IMR-90 (cell line): ENCODE measurements around the gene BLOC1S4. TPM values are rescaled to one million over a fixed set of nuclear protein-coding genes. Genes with fewer than 3 reads are reported as not detected.

ENCODE experiments used
- ATAC-seq: fragments of 200-7000 bp; cut with Tn5 transposase; 2 replicates; pipeline ENCODE4 v1.9.1; 2020; ENCODE audit warnings: low read depth, mild to moderate bottlenecking, moderate library complexity
- BruUV-seq: library from RNA; stranded (reverse); fragments of 400-500 nt; replicated peaks from 2 replicates; lab custom pipeline; 2021; lab: Mats Ljungman, UMichigan
- CTCF ChIA-PET: fragments of 300-600 bp; formaldehyde crosslinking; extraction: SDS; loops from one replicate; lab custom pipeline; 2021; ENCODE audit warnings: antibody characterized with exemption; lab: Yijun Ruan, JAX
- POLR2A ChIA-PET: fragments of 300-600 bp; sonication (Branson Sonifier 250); formaldehyde crosslinking; loops from one replicate; lab custom pipeline; 2022; ENCODE audit warnings: antibody characterized with exemption; ENCODE audit not compliant: unreplicated experiment; lab: Charles Lee
- DNase-seq: peaks from one replicate; pipeline ENCODE4 v3.0.0; 2013
- H2AFZ ChIP-seq: replicated peaks from 2 replicates; pipeline ENCODE3; 2013; ENCODE audit warnings: low read length, mild to moderate bottlenecking; ENCODE audit not compliant: poor library complexity
- H2AK5ac ChIP-seq: 2 replicates; pipeline ENCODE4 v1.6.1; 2013; ENCODE audit warnings: low read depth, low read length, inconsistent platforms
- H2AK9ac ChIP-seq: replicated peaks from 2 replicates; pipeline ENCODE3; 2013; ENCODE audit warnings: mild to moderate bottlenecking, low read depth, low read length, moderate library complexity; ENCODE audit not compliant: poor library complexity
- H2BK120ac ChIP-seq: 2 replicates; pipeline ENCODE4 v1.6.1; 2013; ENCODE audit warnings: low read depth, low read length, inconsistent platforms
- H2BK15ac ChIP-seq: 3 replicates; pipeline ENCODE4 v1.6.1; 2013; ENCODE audit warnings: low read depth, low read length, inconsistent platforms
- H2BK20ac ChIP-seq: 2 replicates; pipeline ENCODE4 v1.6.1; 2013; ENCODE audit warnings: low read depth, mild to moderate bottlenecking, inconsistent platforms, low read length, moderate library complexity
- H2BK5ac ChIP-seq: 2 replicates; pipeline ENCODE4 v1.6.1; 2013; ENCODE audit warnings: mild to moderate bottlenecking, low read depth, low read length, inconsistent platforms; ENCODE audit not compliant: poor library complexity, severe bottlenecking
- H3K14ac ChIP-seq: replicated peaks from 2 replicates; pipeline ENCODE4 v1.6.1; 2013; ENCODE audit warnings: low read depth, low read length, inconsistent platforms
- H3K18ac ChIP-seq: 2 replicates; pipeline ENCODE4 v1.6.1; 2013; ENCODE audit warnings: low read depth, low read length, control low read depth
- H3K23ac ChIP-seq: 2 replicates; pipeline ENCODE4 v1.6.1; 2013; ENCODE audit warnings: low read depth, low read length, inconsistent platforms
- H3K27ac ChIP-seq: 2 replicates; pipeline ENCODE4 v1.5.1; 2013; ENCODE audit warnings: mild to moderate bottlenecking, control low read depth, low read length; ENCODE audit not compliant: insufficient read depth
- H3K27me3 ChIP-seq: 2 replicates; pipeline ENCODE4 v1.6.1; 2013; ENCODE audit warnings: low read length; ENCODE audit not compliant: control insufficient read depth, insufficient read depth
- H3K36me3 ChIP-seq: 2 replicates; pipeline ENCODE4 v1.6.1; 2013; ENCODE audit warnings: low read length, mixed read lengths; ENCODE audit not compliant: control insufficient read depth, insufficient read depth
- H3K4ac ChIP-seq: 2 replicates; pipeline ENCODE4 v1.6.1; 2013; ENCODE audit warnings: low read depth, low read length, inconsistent platforms
- H3K4me1 ChIP-seq: 2 replicates; pipeline ENCODE4 v1.6.1; 2013; ENCODE audit warnings: low read length, mixed read lengths; ENCODE audit not compliant: control insufficient read depth, insufficient read depth
- H3K4me2 ChIP-seq: 2 replicates; pipeline ENCODE4 v1.6.1; 2013; ENCODE audit warnings: low read depth, mild to moderate bottlenecking, control low read depth, low read length, moderate library complexity
- H3K4me3 ChIP-seq: 2 replicates; pipeline ENCODE4 v1.5.1; 2013; ENCODE audit warnings: low read depth, mild to moderate bottlenecking, control low read depth, low read length, moderate library complexity; ENCODE audit not compliant: insufficient read depth
- H3K56ac ChIP-seq: 2 replicates; pipeline ENCODE4 v1.6.1; 2013; ENCODE audit warnings: low read length, inconsistent platforms; ENCODE audit not compliant: insufficient read depth; ENCODE audit errors: extremely low read depth
- H3K79me1 ChIP-seq, 2 experiments: 2 replicates each; pipeline ENCODE4 v1.6.1; 2013; ENCODE audit warnings: low read length in 2 of 2, inconsistent platforms in 1 of 2, low read depth in 1 of 2
- H3K9ac ChIP-seq: 2 replicates; pipeline ENCODE4 v1.6.1; 2013; ENCODE audit warnings: low read depth, low read length, control low read depth
- H3K9me1 ChIP-seq: 2 replicates; pipeline ENCODE4 v1.6.1; 2013; ENCODE audit warnings: low read length, inconsistent platforms; ENCODE audit not compliant: insufficient read depth
- H3K9me3 ChIP-seq: 2 replicates; pipeline ENCODE4 v1.6.1; 2013; ENCODE audit warnings: low read length; ENCODE audit not compliant: control insufficient read depth, insufficient read depth
- H4K20me1 ChIP-seq: 2 replicates; pipeline ENCODE4 v1.6.1; 2013; ENCODE audit warnings: low read length, inconsistent platforms; ENCODE audit not compliant: insufficient read depth
- H4K5ac ChIP-seq: 2 replicates; pipeline ENCODE4 v1.6.1; 2013; ENCODE audit warnings: mild to moderate bottlenecking, low read depth, low read length, control low read depth
- H4K8ac ChIP-seq, 2 experiments: 2 replicates each; pipeline ENCODE4 v1.6.1; 2013; ENCODE audit warnings: low read depth in 2 of 2, low read length in 2 of 2, control low read depth in 1 of 2, inconsistent platforms in 1 of 2
- H4K91ac ChIP-seq: 2 replicates; pipeline ENCODE4 v1.6.1; 2013; ENCODE audit warnings: low read depth, low read length, inconsistent platforms; ENCODE audit not compliant: insufficient read depth
- MAFK ChIP-seq: IDR thresholded peaks from 2 replicates; pipeline ENCODE4 v1.6.1; 2012; ENCODE audit warnings: low read depth, low read length, improper control_type of control experiment
- WGBS, 2 experiments: methylation state at CpG; one replicate each; pipeline versions ENCODE4 v1.1.5 to v1.1.7; 2013; ENCODE audit warnings: missing lambda C conversion rate in 2 of 2; ENCODE audit not compliant: insufficient read length in 1 of 2; ENCODE audit errors: extremely low coverage in 2 of 2; 5-methylcytosine and 5-hydroxymethylcytosine counted together
- dilution Hi-C: fragments of 300-500 bp; cut with HindIII; formaldehyde crosslinking; loops from one replicate; pipeline ENCODE4 v1.14.3; 2018; ENCODE audit warnings: low sequenced_read_pairs; ENCODE audit not compliant: unreplicated experiment
- in situ Hi-C: fragments of 300-500 bp; cut with MboI; formaldehyde crosslinking; loops from 3 replicates; pipeline ENCODE4 v1.14.3; 2019; ENCODE audit warnings: low sequenced_read_pairs, inconsistent platforms, mixed read lengths
- intact Hi-C: fragments of 100-400 bp; cut with micrococcal nuclease; formaldehyde crosslinking; loops from 2 replicates; pipeline ENCODE4 v1.10.0; 2022
- polyA plus RNA-seq, 3 experiments: library from polyadenylated mRNA; depleted of rRNA; stranded (reverse); fragments of >200 nt; gene quantifications; 2 replicates each; pipeline ENCODE4 v1.2.3, GENCODE V29; 2012; ENCODE audit warnings: low replicate concordance in 1 of 3
- total RNA-seq: library from RNA; depleted of rRNA; stranded (reverse); fragments of >200 nt; gene quantifications from 2 replicates; pipeline ENCODE4 v1.2.3, GENCODE V29; 2012
- TF ChIP-seq, protein P1 (sequence below): conservative IDR thresholded peaks from 2 replicates; pipeline ENCODE4 v1.5.1; 2012; ENCODE audit warnings: mild to moderate bottlenecking, low read depth, low read length, improper control_type of control experiment

The BLOC1S4 gene
- total and polyA plus RNA-seq, 2 of the 4 experiments (the other 2 are of a cell fraction): 8.8 to 22.1 TPM

DNA sequence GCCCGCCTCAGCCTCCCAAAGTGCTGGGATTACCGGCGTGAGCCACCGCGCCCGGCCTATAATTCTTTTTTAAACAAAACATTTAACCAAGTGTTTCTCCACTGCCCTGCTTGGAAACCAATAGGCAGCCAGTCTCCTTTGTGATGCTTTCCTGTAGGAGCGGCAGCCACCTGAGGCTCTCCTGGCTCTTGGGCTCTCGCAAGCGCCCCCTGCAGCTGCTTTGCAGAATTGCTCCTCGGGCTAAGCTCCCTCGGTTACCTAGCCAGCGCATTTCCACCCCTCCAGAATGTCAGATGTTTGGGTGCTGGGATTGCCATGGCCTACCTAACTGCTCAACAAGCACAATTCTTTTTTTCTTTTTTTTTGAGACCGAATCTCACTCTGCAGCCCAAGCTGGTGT, 14.6 kb upstream of the BLOC1S4 start:
- Histone ChIP-seq H4K5ac (no peak overlapping the region), H4K8ac (no peak overlapping the region), H4K91ac (no peak overlapping the region), H3K27ac (no peak overlapping the region), H4K20me1 (peaks cover 21% of the 10 kb centered on the region; the same call in 1 of the 2 replicates), H3K27me3 (no peaks in the 10 kb centered on the region), H2BK15ac (no peak overlapping the region), H2AFZ (no peak overlapping the region), H2AK5ac (no peak overlapping the region), H2BK120ac (no peak overlapping the region), H3K56ac (no peak overlapping the region), H3K9me3 (peaks cover 2% of the 10 kb centered on the region; the same call in 1 of the 2 replicates), H3K4ac (no peak overlapping the region), H3K9me1 (peaks cover 11% of the 10 kb centered on the region), H3K14ac (no peak overlapping the region), H2BK20ac (no peak overlapping the region), H3K23ac (no peak overlapping the region), H3K4me1 (peaks cover 9% of the 10 kb centered on the region), H3K9ac (no peak overlapping the region), H3K4me2 (no peak overlapping the region), H3K4me3 (no peak overlapping the region), H3K36me3 (peaks cover 7% of the 10 kb centered on the region), H3K18ac (no peak overlapping the region), H2AK9ac (no peak overlapping the region), H2BK5ac (no peak overlapping the region), H3K79me1 (peaks cover 34 to 50% of the 10 kb centered on the region in 2 experiments)
- no TSS peak for BruUV-seq
- DNase-seq: no peak
- dilution Hi-C loops (no loop called here), in situ Hi-C loops (no loop called here), intact Hi-C loops (no loop called here)
- ATAC-seq: no peak
- WGBS, 2 experiments: 91% methylated on average over 6 of the region's 13 CpGs; no CpG with 5 or more reads in 1 of the 2 experiments
- ChIA-PET CTCF (interaction anchor here (1.9 kb wide), 1 partner anchor 8 kb away, joined by 4 read pairs; the partner anchor contains the start of gene MRFAP1L1), POLR2A (interaction anchor here (0.6 kb wide), 1 partner anchor 61 kb away, joined by 4 read pairs; the partner anchor contains the start of gene MRFAP1)
- TF ChIP-seq, protein P1, sequence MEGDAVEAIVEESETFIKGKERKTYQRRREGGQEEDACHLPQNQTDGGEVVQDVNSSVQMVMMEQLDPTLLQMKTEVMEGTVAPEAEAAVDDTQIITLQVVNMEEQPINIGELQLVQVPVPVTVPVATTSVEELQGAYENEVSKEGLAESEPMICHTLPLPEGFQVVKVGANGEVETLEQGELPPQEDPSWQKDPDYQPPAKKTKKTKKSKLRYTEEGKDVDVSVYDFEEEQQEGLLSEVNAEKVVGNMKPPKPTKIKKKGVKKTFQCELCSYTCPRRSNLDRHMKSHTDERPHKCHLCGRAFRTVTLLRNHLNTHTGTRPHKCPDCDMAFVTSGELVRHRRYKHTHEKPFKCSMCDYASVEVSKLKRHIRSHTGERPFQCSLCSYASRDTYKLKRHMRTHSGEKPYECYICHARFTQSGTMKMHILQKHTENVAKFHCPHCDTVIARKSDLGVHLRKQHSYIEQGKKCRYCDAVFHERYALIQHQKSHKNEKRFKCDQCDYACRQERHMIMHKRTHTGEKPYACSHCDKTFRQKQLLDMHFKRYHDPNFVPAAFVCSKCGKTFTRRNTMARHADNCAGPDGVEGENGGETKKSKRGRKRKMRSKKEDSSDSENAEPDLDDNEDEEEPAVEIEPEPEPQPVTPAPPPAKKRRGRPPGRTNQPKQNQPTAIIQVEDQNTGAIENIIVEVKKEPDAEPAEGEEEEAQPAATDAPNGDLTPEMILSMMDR: peak; percentile 17; the same call in 1 of the 2 replicates
- TF ChIP-seq MAFK: no peak
